CD4-positive, alpha-beta memory T cell (primary cell): ENCODE data around the gene ACAD9. TPM values are rescaled to one million over a fixed set of nuclear protein-coding genes. Genes with fewer than 3 reads are reported as not detected.
A peak's percentile ranks its signal among the peaks of the same experiment; 100 is the strongest.
"Not testable (repeated sequence)": the region's sequence is repeated elsewhere in the genome, so short reads cannot be mapped to it uniquely, and the experiment has no call there.

Experiments used
- CTCF ChIA-PET: fragments of 350-600 bp; sonication (Branson Sonifier 250); formaldehyde crosslinking; loops from one replicate; lab custom pipeline; 2021; ENCODE audit warnings: inconsistent platforms; ENCODE audit not compliant: partially characterized antibody; lab: Charles Lee
- POLR2A ChIA-PET: fragments of 350-600 bp; sonication (Branson Sonifier 250); formaldehyde crosslinking; loops from one replicate; lab custom pipeline; 2021; ENCODE audit not compliant: partially characterized antibody; lab: Charles Lee
- DNase-seq, 5 donors: peaks; one replicate each; pipeline versions ENCODE4 v3.0.0 to v3.0.0-alpha.2; 2020 to 2022; ENCODE audit warnings: mixed read lengths in 1 of 5
- H3K27ac ChIP-seq: one replicate; pipeline ENCODE4 v1.7.0; 2013; ENCODE audit warnings: low read depth, low read length
- H3K27me3 ChIP-seq: 2 replicates; pipeline ENCODE4 v1.7.0; 2013; ENCODE audit warnings: mild to moderate bottlenecking, low read length, moderate library complexity; ENCODE audit not compliant: insufficient read depth
- H3K36me3 ChIP-seq: 2 replicates; pipeline ENCODE4 v1.7.0; 2013; ENCODE audit warnings: mild to moderate bottlenecking, low read length, moderate library complexity; ENCODE audit not compliant: insufficient read depth
- H3K4me1 ChIP-seq: 2 replicates; pipeline ENCODE4 v1.7.0; 2013; ENCODE audit warnings: mild to moderate bottlenecking, low read length, moderate library complexity; ENCODE audit not compliant: insufficient read depth
- H3K4me3 ChIP-seq, 2 donors: one replicate each; pipeline ENCODE4 v1.7.0; 2013; ENCODE audit warnings: low read length in 2 of 2, mild to moderate bottlenecking in 1 of 2
- H3K9me3 ChIP-seq, 2 donors: one replicate each; pipeline ENCODE4 v1.7.0; 2013; ENCODE audit warnings: low read length in 2 of 2, control low read depth in 1 of 2; ENCODE audit not compliant: control insufficient read depth in 1 of 2
- H3K27ac Mint-ChIP-seq, 7 donors: one replicate each; pipeline ENCODE4 v1.8.0; 2020 to 2021; ENCODE audit warnings: mixed read lengths in 7 of 7, mild to moderate bottlenecking in 6 of 7, inconsistent platforms in 3 of 7, moderate library complexity in 3 of 7
- H3K27me3 Mint-ChIP-seq, 2 donors: one replicate each; pipeline ENCODE4 v1.8.0; 2020 to 2021; ENCODE audit warnings: mixed read lengths in 2 of 2
- H3K36me3 Mint-ChIP-seq, 2 donors: one replicate each; pipeline ENCODE4 v1.8.0; 2020 to 2021; ENCODE audit warnings: mixed read lengths in 2 of 2, inconsistent platforms in 1 of 2, mild to moderate bottlenecking in 1 of 2
- H3K4me1 Mint-ChIP-seq, 4 donors: one replicate each; pipeline ENCODE4 v1.8.0; 2020 to 2021; ENCODE audit warnings: mixed read lengths in 4 of 4, mild to moderate bottlenecking in 1 of 4
- H3K4me3 Mint-ChIP-seq, 8 donors: one replicate each; pipeline ENCODE4 v1.8.0; 2020 to 2021; ENCODE audit warnings: mixed read lengths in 8 of 8, mild to moderate bottlenecking in 7 of 8, moderate library complexity in 6 of 8, inconsistent platforms in 3 of 8
- H3K9me3 Mint-ChIP-seq, 8 donors: one replicate each; pipeline ENCODE4 v1.8.0; 2020 to 2021; ENCODE audit warnings: mixed read lengths in 8 of 8, mild to moderate bottlenecking in 5 of 8, inconsistent platforms in 3 of 8, moderate library complexity in 1 of 8
- intact Hi-C: fragments of 100-400 bp; cut with micrococcal nuclease; formaldehyde crosslinking; loops from one replicate; pipeline ENCODE4 v1.15.1; 2023
- polyA plus RNA-seq, 2 donors: library from polyadenylated mRNA; unstranded; fragments of 300-500 nt; fragmentation: Illumina TruSeq; gene quantifications; one replicate each; pipeline ENCODE4 v1.2.3, GENCODE V29; 2021
- total RNA-seq, 2 experiments: library from RNA; stranded (reverse); gene quantifications; one replicate each; pipeline ENCODE4 v1.2.3, GENCODE V29; 2021

The ACAD9 gene
- total RNA-seq (10 to 100 TPM; 54.9 to 62.2 TPM), polyA plus RNA-seq (10 to 100 TPM; 12.9 to 20.7 TPM)

DNA sequence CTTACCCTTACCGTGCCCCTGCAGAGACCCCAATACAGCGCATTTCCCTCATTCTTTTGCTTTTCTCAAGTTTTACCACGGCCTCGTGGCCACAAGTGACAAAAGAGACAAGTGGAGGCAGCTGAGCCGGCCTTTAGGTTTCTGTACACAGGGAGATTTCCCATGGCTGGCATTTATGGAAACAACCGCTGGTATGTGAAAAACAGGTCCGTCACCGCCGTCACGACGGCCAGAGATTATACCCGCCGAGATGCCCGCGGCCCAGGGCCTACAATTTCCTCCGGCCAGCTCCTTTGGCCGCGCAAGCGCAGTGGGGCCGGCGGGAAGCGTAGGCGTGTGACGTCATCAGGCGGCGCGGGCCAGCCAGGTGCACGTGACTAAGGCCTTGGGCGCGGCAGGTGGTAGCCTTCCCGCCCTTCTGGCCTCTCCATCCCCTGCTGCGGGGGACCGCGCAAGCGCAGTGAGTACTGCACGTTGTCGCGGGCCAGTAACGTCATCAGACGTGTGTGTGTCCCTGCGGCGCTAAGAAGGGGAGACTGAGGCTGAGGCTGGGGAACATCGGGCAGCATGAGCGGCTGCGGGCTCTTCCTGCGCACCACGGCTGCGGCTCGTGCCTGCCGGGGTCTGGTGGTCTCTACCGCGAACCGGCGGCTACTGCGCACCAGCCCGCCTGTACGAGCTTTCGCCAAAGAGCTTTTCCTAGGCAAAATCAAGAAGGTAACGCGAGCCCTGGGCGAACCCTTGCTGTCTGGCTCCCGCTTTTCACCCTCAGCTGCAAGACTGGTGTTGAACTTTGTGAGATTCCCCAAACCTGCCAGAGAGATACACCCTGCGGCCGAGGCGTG, at the start of gene ACAD9:
Gene ACAD9 (plus strand): TSS at position 496 of the 845 bp plus-strand sequence. CDS start 72 bp downstream, at position 568.
- Mint-ChIP-seq H3K27me3 (no peaks in the 10 kb centered on the region), H3K4me3 (peak within 1 kb of the TSS; percentile 85 to 97 (median 94)), H3K4me1 (peaks cover 47 to 79% (median 61%) of the 10 kb centered on the region in 4 donors), H3K9me3 (no peaks in the 10 kb centered on the region), H3K27ac (peak within 1 kb of the TSS; percentile 92 to 99 (median 99)), H3K36me3 (peaks cover 0 to 33% of the 10 kb centered on the region in 2 donors)
- peaks cover 38% of the 10 kb centered on the region for H3K4me1 ChIP-seq
- ChIA-PET POLR2A (interaction anchor here (0.6 to 2.7 kb wide), 22 partner anchors 9 to 1206 kb away, joined by 3 to 26 read pairs (median 5); partner anchors contain the start of genes CNBP, HMCES, RAB7A and RPN1), CTCF (interaction anchor here (0.7 to 6.8 kb wide), 12 partner anchors 12 to 437 kb away, joined by 3 to 66 read pairs (median 4); partner anchors contain the start of gene RAB7A)
- no peaks in the 10 kb centered on the region for H3K27me3 ChIP-seq
- peak within 1 kb of the TSS; percentile 92 for H3K27ac ChIP-seq
- DNase-seq: peak; percentile 97
- intact Hi-C loops: loop anchor here (1.0 to 5.0 kb wide), 12 partner anchors 33 to 827 kb away; partner anchors contain the start of genes CNBP, COPG1, RAB43 and RAB7A
- peak within 1 kb of the TSS; percentile 82 to 91 for H3K4me3 ChIP-seq
- H3K36me3 ChIP-seq: no peaks in the 10 kb centered on the region
- H3K9me3 ChIP-seq: no peaks in the 10 kb centered on the region

DNA sequence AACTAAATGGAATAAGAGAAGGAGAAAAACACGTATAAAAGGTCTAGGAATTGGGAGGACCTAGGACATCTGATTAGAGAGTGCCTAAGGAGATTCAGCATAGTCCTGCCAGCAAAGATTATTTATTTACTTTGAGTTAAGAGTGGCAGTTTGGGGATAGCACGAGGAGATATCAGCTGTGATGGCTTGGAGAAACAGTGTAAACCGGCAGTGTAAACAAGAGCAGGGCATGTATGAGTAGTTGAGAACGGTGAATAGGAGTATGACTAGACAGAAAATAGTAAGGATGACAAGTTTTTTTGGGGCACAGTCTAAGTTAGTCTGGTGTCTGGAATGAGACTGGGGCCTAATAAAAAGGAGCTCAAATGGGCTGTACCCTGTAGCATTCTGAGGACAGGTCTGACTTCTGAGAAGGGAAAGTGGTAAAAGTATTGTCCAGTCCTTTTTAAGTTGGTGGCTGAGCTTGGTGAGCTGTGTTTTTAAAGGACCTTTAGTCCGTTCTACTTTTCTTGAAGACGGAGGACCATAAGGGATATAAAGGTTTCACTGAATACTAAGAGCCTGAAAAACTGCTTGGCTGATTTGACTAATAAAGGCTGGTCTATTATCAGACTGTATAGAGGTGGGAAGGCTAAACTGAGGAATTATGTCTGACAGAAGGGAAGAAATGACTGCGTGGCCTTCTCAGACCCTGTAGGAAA, 49.3 kb upstream of the ACAD9 start:
- H3K4me3 ChIP-seq, H3K4me1 ChIP-seq, H3K4me3 Mint-ChIP-seq, H3K27me3 ChIP-seq, POLR2A ChIA-PET, H3K36me3 ChIP-seq, H3K27ac Mint-ChIP-seq, H3K9me3 ChIP-seq, H3K27ac ChIP-seq, intact Hi-C loops, H3K36me3 Mint-ChIP-seq, H3K4me1 Mint-ChIP-seq, CTCF ChIA-PET, H3K9me3 Mint-ChIP-seq, H3K27me3 Mint-ChIP-seq, DNase-seq: not testable (repeated sequence)

DNA sequence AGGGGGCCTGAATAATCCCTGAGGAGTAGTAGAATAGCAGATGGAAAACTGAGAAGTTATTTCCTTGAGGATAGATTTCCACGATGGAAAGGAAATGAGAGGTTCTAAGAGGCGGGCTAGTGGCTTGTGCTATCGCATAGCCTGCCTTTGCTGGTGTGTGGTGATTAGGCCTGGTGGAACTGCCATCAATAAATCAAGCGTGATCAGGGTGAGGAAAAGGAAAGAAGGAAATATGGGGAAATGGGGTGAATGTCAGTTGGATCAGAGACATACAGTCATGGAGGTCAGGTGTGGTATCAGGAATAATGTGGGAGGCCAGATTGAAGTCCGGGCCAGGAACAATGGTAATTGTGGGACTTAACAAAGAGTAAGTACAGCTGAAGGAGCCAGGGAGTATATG, 48.7 kb upstream of the ACAD9 start:
- H3K27ac ChIP-seq, H3K4me1 ChIP-seq, H3K27me3 Mint-ChIP-seq, intact Hi-C loops, H3K4me3 ChIP-seq, H3K27me3 ChIP-seq, H3K9me3 ChIP-seq, H3K4me1 Mint-ChIP-seq, H3K36me3 Mint-ChIP-seq, DNase-seq, CTCF ChIA-PET, H3K9me3 Mint-ChIP-seq, H3K36me3 ChIP-seq, H3K4me3 Mint-ChIP-seq, H3K27ac Mint-ChIP-seq, POLR2A ChIA-PET: not testable (repeated sequence)

DNA sequence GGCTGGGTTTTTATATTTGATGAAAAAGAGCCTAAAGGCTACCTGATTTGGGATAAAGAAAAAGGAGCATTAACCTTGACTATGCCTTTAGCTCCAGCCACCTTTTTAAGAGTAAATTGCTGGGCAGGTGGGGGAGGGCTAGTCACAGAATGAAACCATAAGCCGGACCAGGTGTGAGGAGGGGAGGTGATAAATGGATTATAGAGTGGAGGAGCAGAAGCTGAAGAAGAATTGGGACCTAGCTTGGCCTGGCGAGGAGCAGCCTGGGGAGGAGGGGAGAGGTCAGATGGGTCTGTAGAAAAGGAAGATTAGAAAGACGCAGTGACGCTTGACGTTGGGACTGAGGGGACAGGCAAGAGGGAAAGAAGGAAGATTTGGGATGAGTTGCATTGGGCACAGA, 46.4 kb upstream of the ACAD9 start:
- not testable (repeated sequence) for H3K36me3 ChIP-seq

DNA sequence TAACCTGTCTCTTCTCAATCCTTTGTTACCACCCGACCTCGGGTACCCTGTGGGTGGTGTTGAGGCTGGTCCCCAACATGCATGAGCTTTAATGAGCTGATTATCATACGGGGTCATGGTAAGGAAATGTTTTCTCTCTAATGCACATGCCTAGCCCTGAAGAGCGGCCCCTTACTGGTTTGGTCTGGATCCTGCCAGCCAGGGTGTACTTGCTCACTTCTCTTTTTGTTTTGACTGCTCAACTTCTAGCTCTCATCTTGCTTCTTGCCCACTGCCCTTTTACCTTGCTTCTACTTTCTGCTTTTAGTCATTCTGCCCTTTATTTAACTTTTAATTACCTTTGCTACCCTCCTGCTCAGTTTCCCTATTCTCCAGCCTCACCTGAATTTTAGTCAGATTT, 44.3 kb upstream of the ACAD9 start:
- Histone ChIP-seq H3K27me3 (no peaks in the 10 kb centered on the region), H3K4me1 (no peaks in the 10 kb centered on the region), H3K9me3 (no peaks in the 10 kb centered on the region), H3K27ac (no peak overlapping the region), H3K4me3 (no peak overlapping the region), H3K36me3 (no peaks in the 10 kb centered on the region)
- intact Hi-C loops: no loop called here
- Mint-ChIP-seq H3K36me3 (no peaks in the 10 kb centered on the region), H3K9me3 (peaks cover 0 to 2% (median 0%) of the 10 kb centered on the region in 8 donors), H3K4me3 (no peak overlapping the region), H3K27me3 (no peaks in the 10 kb centered on the region), H3K4me1 (no peaks in the 10 kb centered on the region), H3K27ac (no peak overlapping the region)
- POLR2A ChIA-PET: no interaction called here
- DNase-seq: no peak
- CTCF ChIA-PET: no interaction called here

More for the DNA sequence above, 46.4 kb upstream of the ACAD9 start:
- POLR2A ChIA-PET, H3K27ac Mint-ChIP-seq, H3K4me3 Mint-ChIP-seq, H3K9me3 Mint-ChIP-seq, H3K4me1 ChIP-seq, DNase-seq, intact Hi-C loops, H3K27ac ChIP-seq, H3K27me3 ChIP-seq, H3K27me3 Mint-ChIP-seq, H3K9me3 ChIP-seq, H3K4me1 Mint-ChIP-seq, H3K4me3 ChIP-seq, H3K36me3 Mint-ChIP-seq: not testable (repeated sequence)
- CTCF ChIA-PET: interaction anchor here (0.6 kb wide), 1 partner anchor 679 kb away, joined by 3 read pairs; no protein-coding TSS in a partner anchor

DNA sequence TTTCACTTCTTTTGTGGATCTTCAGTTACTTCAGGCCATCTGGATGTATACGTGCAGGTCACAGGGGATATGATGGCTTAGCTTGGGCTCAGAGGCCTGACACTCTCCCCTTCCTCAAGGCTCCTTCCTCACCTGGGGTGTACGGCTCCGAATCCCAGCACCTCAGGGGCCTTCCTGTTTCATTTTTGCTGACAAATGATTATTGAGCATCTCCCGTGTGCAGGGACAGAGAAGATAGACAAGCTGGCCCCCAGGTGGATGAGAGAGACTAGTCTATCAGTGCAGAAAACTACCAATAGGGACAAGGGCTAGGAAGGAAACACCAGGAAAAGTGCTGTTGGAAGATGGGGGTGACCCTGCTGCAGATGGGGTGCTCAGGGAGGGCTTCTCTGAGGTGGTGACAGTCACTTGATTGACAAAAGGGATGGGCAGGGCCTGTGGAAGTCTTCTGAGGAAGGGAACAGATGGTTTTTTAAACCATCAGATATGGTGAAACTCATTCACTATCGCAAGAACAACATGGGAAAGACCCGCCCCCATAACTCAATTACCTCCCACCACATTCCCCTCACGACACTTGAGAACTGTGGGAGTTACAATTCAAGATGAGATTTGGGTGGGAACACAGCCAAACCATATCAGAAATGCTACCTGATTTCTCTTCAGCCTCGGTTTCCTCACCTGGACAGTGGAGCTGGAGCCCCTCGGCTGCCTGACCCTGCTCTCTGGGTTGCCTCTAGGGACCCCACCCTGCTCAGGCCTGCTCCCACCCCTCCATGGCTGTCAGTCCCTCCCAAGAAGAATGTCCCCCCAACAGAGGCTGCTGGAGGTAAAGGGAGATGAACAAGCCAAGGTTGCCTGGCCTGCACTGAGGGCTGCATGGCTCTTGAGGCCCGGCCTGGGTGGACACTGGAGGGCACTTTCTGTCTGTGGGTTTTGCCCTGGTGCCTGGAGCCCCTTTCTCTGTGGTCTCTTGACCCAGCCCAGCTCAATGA, 37.2 kb upstream of the ACAD9 start:
- Histone ChIP-seq H3K27me3 (no peaks in the 10 kb centered on the region), H3K36me3 (no peaks in the 10 kb centered on the region), H3K4me1 (peaks cover 18% of the 10 kb centered on the region), H3K4me3 (no peak overlapping the region), H3K9me3 (no peaks in the 10 kb centered on the region), H3K27ac (no peak overlapping the region)
- intact Hi-C loops: no loop called here
- Mint-ChIP-seq H3K9me3 (no peaks in the 10 kb centered on the region), H3K4me3 (no peak overlapping the region), H3K27me3 (no peaks in the 10 kb centered on the region), H3K4me1 (peaks cover 8 to 14% (median 11%) of the 10 kb centered on the region in 4 donors), H3K36me3 (no peaks in the 10 kb centered on the region), H3K27ac (peak overlapping the region in 1 of 7 donors; percentile 43)
- ChIA-PET POLR2A (no interaction called here), CTCF (interaction anchor here (1.1 kb wide), 1 partner anchor 47 kb away, joined by 3 read pairs; no protein-coding TSS in a partner anchor)
- DNase-seq: no peak
